ENCODE data around the gene PNMA8C.
"Not testable (repeated sequence)": the region's sequence is repeated elsewhere in the genome, so short reads cannot be mapped to it uniquely, and the experiment has no call there.

Gene PNMA8C

DNA sequence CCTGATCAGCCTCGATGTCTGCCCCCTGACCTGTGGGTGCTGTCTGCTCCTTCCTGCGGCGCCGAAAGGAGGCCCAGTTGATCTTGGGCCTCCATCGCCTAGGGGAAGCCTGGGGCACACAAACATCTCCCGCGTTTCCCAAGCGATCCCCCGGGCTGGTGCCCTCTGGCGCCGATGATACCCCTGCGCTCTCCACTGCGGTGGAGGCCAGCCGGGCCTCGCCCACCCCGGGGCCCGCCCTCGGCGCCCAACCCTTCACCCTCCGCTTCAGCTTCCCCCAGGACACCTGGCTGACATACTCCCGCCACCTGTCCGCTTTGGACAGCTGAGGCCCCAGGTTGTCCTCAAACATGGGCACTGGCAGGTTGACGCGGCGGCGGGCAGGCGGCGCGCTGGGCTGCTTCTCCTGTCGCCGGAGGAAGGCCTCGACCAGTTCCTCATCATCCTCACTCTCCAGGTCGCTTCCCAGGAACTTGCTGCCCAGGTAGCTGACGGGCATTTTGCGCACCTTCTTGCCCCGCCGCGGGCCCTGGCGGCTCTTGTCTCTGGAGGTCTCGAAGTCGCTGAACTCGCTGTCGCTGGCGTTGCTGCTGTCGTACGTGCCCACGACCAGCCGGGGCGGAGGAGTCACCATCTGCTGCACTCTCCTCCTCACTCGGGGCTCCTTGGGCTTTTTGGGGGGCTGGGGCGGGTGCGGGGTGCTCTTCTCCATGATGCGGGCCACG lies 16.6 kb downstream of the PNMA8C start:
- peak; percentile 72 for DNase-seq

- no peak for DNase-seq
These were observed 17.4 kb downstream of the PNMA8C start for GRCh38 chr19:46411088-46411924.

- no peak for DNase-seq
These were observed 18.3 kb downstream of the PNMA8C start for GRCh38 chr19:46410205-46411087.

- DNase-seq = no peak
These were observed 19.5 kb downstream of the PNMA8C start for GRCh38 chr19:46409191-46409590.

DNA sequence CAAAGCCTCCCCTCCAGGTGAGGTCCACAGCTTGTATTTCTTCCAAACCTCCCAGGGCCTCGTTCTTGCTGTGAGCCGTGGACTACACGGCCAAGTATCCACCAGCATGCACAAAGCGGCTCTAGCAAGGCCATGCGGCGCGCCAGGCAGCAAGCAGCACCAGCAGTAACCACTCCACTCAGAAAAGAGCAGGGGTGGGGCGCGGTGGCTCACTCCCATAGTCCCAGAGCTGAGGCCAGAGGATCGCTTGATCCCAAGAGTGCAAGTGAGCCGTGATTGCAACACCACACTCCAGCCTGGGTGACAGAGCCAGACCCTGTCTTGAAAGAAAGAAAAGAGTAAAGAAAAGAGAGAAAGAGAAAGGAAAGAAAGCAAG lies 20.1 kb downstream of the PNMA8C start:
- peak; percentile 62 for DNase-seq

DNA sequence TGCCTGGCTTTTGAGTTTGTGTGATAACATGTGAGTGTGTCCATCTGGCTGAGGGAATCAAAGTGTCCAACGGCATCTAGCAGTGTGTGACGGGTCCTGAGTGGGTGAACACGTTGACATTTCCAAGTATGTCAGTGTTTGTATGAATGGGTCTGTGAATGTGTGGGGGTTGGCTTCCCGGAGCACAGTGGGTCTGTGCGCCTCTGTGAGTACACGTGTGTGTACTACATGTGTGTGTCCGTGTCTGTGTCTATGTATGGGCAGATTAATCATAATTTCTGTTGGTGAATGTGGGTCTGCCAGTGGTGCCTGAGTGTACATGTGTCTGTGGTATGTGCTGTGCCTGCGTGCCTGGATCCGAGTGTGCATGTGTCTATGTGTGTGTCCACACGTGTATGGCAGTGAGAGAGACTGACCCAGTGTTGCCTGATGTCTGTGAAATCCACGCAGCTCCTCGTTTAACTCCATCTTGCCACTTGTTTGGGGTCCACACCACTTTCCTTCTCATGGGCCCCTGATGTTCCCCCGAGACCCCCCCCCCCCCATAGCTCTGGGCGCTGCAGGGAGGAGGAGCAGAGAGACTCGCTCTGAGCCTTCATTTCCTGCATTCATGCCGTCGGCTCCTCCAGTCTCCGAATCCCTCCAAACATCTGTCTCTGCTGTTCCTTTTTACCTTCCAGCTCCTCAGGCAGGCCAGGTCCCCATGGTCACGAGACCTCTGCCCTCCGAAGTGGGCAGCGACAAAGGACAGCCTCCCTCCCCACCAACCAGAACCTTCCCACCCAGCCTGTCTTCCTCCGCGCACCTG lies 20.7 kb downstream of the PNMA8C start:
- DNase-seq = no peak

DNA sequence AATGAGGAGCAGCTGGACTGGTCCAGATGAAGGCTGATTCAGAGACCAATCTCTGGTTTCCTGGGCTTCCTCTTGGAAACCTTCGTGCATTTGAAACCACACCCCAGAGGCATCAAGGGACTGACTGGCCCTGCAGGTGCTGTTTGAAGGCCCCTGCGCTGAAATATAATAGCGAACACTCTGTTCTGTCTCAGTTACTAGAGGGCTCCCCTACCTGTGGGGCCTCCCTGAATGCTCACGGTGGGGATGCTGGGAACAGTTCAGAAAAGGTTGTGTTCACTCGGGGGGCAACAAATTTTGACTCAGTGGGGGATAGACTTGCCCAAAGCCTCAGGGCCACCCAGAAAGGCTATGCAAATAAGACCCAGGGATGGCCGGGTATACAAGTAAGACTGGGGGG lies 21.8 kb downstream of the PNMA8C start:
- no peak for DNase-seq

- DNase-seq = peak; percentile 81
These were observed 23.8 kb downstream of the PNMA8C start for GRCh38 chr19:46404753-46405468.

- DNase-seq = peak; percentile 89
These were observed 24.5 kb downstream of the PNMA8C start for GRCh38 chr19:46404055-46404752.

GRCh38 chr19:46402725-46403124 lies 26.0 kb downstream of the PNMA8C start:
- no peak for DNase-seq

DNA sequence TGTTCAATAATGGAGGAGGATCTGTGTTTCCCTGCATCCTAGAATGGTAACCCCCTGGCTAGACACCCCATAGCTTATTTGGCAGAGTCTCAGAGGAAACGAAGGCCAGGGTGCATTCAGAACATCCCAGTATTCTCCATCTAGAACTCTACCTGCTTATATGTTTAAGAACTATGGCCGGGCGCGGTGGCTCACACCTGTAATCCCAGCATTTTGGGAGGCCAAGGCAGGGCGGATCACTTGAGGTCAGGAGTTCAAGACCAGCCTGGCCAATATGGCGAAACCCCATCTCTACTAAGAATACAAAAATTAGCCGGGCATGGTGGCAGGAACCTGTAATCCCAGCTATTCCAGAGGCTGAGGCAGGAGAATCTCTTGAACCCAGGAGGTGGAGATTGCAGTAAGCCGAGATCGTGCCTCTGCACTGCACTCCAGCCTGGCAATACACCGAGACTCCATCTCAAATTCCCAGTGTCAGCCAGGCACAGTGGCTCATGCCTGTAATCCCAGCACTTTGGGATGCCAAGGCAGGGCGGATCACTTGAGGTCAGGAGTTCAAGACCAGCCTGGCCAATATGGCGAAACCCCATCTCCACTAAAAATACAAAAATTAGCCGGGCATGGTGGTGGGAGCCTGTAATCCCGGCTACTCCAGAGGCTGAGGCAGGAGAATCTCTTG lies 30.8 kb downstream of the PNMA8C start:
- not testable (repeated sequence) for DNase-seq

GRCh38 chr19:46394402-46394797 lies 34.3 kb downstream of the PNMA8C start:
- DNase-seq = no peak

DNA sequence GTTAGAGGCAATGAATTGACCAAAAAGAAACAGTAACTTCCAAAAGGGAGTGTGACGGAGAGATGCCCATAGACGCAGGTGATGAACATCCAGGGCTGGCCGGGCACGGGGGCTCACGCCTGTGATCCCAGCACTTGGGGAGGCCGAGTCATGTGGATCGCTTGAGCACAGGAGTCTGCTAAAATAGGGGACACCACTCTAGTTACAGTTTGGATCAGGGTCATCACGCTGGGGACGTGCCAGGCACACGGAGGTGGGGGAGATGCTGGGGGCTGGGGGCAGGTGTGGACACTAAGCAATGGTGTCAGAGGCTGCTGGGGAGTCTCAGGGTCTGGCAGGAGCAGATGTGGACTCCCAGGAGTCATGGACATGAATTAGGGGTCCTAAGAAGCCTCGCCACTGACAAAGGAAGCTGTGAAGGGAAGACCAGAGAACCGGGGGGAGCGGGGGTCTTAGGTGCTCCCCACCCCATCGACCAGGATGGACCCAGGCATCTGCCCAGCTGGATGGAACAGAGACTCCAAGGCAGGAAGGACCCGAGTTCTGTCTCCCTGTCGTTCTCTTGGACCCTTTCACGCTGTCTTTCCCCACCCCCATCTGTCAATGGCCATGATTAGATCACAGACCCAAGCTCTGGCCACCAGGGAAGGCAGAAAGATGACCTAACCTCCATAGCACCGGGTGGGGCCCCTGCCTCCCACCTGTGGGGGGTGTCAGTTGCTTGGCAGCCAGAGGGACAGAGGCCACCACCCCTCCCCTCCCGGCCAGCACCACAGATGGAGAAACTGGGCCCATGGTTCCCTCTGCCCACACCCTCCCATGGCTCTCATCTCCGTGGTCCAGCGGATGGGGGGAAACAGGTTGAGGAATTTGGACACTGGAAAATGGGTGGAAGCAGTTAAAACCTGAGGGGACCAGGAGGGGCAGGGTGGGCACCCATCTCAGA lies 35.0 kb downstream of the PNMA8C start:
- DNase-seq = no peak

GRCh38 chr19:46392837-46393236 lies 35.9 kb downstream of the PNMA8C start:
- no peak for DNase-seq

DNA sequence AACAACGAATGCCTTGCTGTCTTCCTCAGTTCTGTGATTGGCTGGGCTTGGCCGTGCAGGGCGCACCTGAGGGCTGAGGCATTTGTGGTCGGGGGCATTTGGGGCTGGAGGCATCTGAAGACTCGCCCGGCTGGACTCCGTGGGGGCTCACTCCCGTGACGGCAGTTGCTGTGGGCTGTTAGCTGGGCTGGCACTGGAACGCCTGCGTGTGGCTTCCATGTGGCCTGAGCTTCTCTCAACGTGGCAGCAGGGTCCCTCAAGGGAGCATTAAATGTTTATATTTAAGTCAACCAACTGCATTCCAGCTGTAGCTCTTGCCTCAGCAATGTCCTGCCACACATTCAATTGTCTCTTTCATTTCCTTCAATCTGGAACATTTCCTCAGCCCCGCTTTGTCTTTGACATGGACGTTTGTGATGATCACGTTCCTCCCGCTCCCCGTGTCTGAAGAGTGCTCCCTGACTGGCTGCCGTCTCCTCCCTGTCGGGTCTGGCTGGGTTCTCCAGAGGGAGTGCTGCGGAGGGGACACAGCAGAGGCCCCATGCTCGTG lies 36.4 kb downstream of the PNMA8C start:
- DNase-seq = peak; percentile 50

DNA sequence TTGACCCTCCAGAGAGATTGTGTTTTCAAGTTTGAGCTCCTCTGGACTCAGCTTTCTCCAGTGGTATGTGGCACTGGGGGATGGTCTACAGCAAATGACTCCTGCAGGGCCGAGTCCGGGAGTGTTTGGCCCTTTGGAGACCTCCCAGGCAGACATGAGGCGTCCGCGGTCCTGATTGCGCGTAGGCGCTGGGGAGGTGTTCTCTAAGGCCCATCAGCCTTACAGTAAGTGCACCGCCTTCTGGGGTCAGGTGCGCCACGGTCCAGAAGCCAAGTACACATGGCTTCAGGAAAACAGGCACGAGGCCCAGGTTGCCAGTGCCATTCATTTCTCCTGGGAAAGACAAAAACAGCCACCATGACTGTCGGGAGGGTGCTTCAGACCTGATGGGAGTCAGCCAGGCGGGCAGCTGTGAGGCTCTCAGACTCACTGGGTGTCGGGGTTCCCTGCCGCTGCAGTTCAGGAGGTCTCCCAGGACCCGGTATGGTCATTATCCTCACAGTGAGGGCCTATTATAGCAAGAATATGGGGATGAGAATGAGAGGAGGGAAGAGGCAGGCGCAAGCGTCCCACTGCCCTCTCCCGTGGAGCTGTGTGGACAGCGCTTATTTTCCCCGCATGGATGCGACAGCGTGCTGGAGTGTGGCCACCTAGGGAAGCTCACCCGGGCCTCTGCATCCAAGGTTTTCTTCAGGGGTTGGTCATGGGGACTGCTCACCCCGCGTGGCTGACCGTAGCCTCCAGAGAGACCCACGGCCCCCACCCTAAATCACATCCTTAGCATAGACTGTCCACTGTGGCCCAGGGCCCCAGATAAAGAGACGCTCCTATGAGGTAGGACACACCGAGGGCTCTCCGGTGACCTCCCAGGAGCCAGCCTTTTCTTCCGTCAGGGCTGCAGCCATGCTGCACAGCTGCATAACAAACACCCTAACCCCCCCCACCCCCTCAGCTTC lies 37.2 kb downstream of the PNMA8C start:
- no peak for DNase-seq

DNA sequence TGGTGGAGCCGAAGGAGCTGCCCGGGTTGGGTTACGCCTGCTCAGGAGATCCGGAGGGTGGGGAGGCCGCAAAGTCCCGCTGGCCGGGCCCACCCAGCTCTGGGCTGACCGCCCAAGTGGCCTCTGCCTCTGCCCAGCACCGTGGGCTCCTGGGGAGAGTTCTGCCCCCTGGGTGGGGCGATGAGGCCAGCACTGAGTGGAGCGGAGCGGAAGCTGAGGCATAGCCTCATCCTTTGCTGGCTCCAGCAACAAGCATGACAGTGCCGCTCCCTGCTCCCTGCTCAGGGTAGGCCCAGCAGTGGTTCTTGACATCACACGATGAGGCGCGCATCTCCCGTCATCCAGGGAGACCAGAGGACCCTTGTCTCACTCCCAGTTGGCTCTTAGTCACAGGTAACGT lies 37.9 kb downstream of the PNMA8C start:
- DNase-seq = no peak

Measured in right kidney (tissue), 1 donor.